CD4-positive, alpha-beta T cell (primary cell): ENCODE data around the gene IL3RA. TPM values are rescaled to one million over a fixed set of nuclear protein-coding genes. Genes with fewer than 3 reads are reported as not detected.

ENCODE experiments used
- ATAC-seq: fragments of 200-7000 bp; cut with Tn5 transposase; one replicate; pipeline ENCODE4 v1.10.0; 2022; ENCODE audit warnings: mild to moderate bottlenecking; ENCODE audit not compliant: poor library complexity
- CTCF ChIA-PET: fragments of 350-600 bp; sonication (Branson Sonifier 250); formaldehyde crosslinking; loops from one replicate; lab custom pipeline; 2021; ENCODE audit warnings: antibody characterized with exemption, inconsistent platforms; lab: Charles Lee
- POLR2A ChIA-PET: fragments of 350-600 bp; sonication (Branson Sonifier 250); formaldehyde crosslinking; loops from one replicate; lab custom pipeline; 2021; ENCODE audit warnings: antibody characterized with exemption, inconsistent platforms; lab: Charles Lee
- DNase-seq, 14 experiments: peaks; one replicate each; pipeline ENCODE4 v3.0.0-alpha.2; 2013 to 2020; ENCODE audit warnings: mixed read lengths in 2 of 14
- H3K27ac ChIP-seq, 2 donors: one replicate each; pipeline versions ENCODE4 v1.5.1 to v1.7.0; 2013; ENCODE audit warnings: low read length in 2 of 2, low read depth in 1 of 2, mild to moderate bottlenecking in 1 of 2
- H3K27me3 ChIP-seq, 2 experiments: 1 replicate in 1 of 2; 2 replicates in 1 of 2; pipeline versions ENCODE4 v1.6.1 to v1.7.0; 2013; ENCODE audit warnings: low read length in 2 of 2, control low read depth in 1 of 2, mild to moderate bottlenecking in 1 of 2, moderate library complexity in 1 of 2; ENCODE audit not compliant: insufficient read depth in 2 of 2, control insufficient read depth in 1 of 2
- H3K36me3 ChIP-seq: one replicate; pipeline ENCODE4 v1.6.1; 2013; ENCODE audit warnings: low read length, control low read depth; ENCODE audit not compliant: insufficient read depth
- H3K4me1 ChIP-seq: one replicate; pipeline ENCODE4 v1.6.1; 2013; ENCODE audit warnings: low read length, control low read depth; ENCODE audit not compliant: insufficient read depth
- H3K4me3 ChIP-seq: one replicate; pipeline ENCODE4 v1.5.1; 2013; ENCODE audit warnings: mild to moderate bottlenecking, low read length, moderate library complexity
- H3K9me3 ChIP-seq, 2 experiments: 1 replicate in 1 of 2; 2 replicates in 1 of 2; pipeline versions ENCODE4 v1.6.1 to v1.7.0; 2013; ENCODE audit warnings: low read length in 2 of 2, mild to moderate bottlenecking in 2 of 2, control low read depth in 1 of 2, moderate library complexity in 1 of 2; ENCODE audit not compliant: control insufficient read depth in 1 of 2, insufficient read depth in 1 of 2
- H3K27ac Mint-ChIP-seq: one replicate; pipeline ENCODE4 v1.8.0; 2020; ENCODE audit warnings: mixed read lengths
- H3K27me3 Mint-ChIP-seq: one replicate; pipeline ENCODE4 v1.8.0; 2021; ENCODE audit warnings: mixed read lengths
- H3K36me3 Mint-ChIP-seq: one replicate; pipeline ENCODE4 v1.8.0; 2021; ENCODE audit warnings: low read depth, mixed read lengths
- H3K4me1 Mint-ChIP-seq: one replicate; pipeline ENCODE4 v1.8.0; 2021; ENCODE audit warnings: low read depth, mixed read lengths
- H3K4me3 Mint-ChIP-seq: one replicate; pipeline ENCODE4 v1.8.0; 2020; ENCODE audit warnings: mild to moderate bottlenecking, mixed read lengths
- H3K9me3 Mint-ChIP-seq: one replicate; pipeline ENCODE4 v1.8.0; 2020; ENCODE audit warnings: mixed read lengths
- CTCF ChIP-seq: fragments of 200-600 bp; IDR thresholded peaks from one replicate; pipeline ENCODE4 v1.8.0; 2022; ENCODE audit warnings: antibody characterized with exemption, mild to moderate bottlenecking
- intact Hi-C, 2 experiments: fragments of 100-400 bp; cut with DNase I in 1 of 2; cut with micrococcal nuclease in 1 of 2; formaldehyde crosslinking; loops; one replicate each; pipeline versions ENCODE4 v1.15.1 to v1.9.0; 2023 to 2025; cut with DNase I, micrococcal nuclease
- total RNA-seq, 174 experiments: library from RNA in 2 of 174; stranded (reverse) in 2 of 174; gene quantifications; one replicate each; pipeline ENCODE4 v1.2.3 and lab custom pipeline; 2021 to 2026

The IL3RA gene
- total RNA-seq, 2 experiments from 2014 or later: 0.45 to 0.49 TPM

- peak; percentile 63 for TF ChIP-seq CTCF
- Histone ChIP-seq H3K36me3 (no peaks in the 10 kb centered on the region), H3K4me3 (no peak overlapping the region), H3K4me1 (peaks cover 8% of the 10 kb centered on the region), H3K9me3 (no peaks in the 10 kb centered on the region), H3K27ac (no peak overlapping the region), H3K27me3 (peaks cover 2 to 4% of the 10 kb centered on the region in 2 experiments)
- H3K36me3 Mint-ChIP-seq: no peaks in the 10 kb centered on the region
- H3K4me1 Mint-ChIP-seq: peaks cover 5% of the 10 kb centered on the region
- no peak overlapping the region for H3K4me3 Mint-ChIP-seq
- no peaks in the 10 kb centered on the region for H3K9me3 Mint-ChIP-seq
- peaks cover 13% of the 10 kb centered on the region for H3K27me3 Mint-ChIP-seq
- CTCF ChIA-PET: no interaction called here
- peak; percentile 18 to 77 (median 38) for DNase-seq
- POLR2A ChIA-PET: no interaction called here
- peak; percentile 57 for ATAC-seq
- no peak overlapping the region for H3K27ac Mint-ChIP-seq
- intact Hi-C loops: loop anchor here (1.0 to 2.0 kb wide), 2 partner anchors 1269 to 1270 kb away; no protein-coding TSS in a partner anchor
Measured at GRCh38 chrX:1323315-1323714, 13.3 kb upstream of the IL3RA start.

- H3K27me3 Mint-ChIP-seq: peaks cover 10% of the 10 kb centered on the region
- H3K27ac Mint-ChIP-seq: no peak overlapping the region
- H3K9me3 ChIP-seq: no peaks in the 10 kb centered on the region
- H3K4me1 ChIP-seq: peaks cover 8% of the 10 kb centered on the region
- H3K9me3 Mint-ChIP-seq: no peaks in the 10 kb centered on the region
- no peak for TF ChIP-seq CTCF
- intact Hi-C loops: no loop called here
- peaks cover 5% of the 10 kb centered on the region for H3K4me1 Mint-ChIP-seq
- peaks cover 2 to 4% of the 10 kb centered on the region in 2 experiments for H3K27me3 ChIP-seq
- H3K27ac ChIP-seq: no peak overlapping the region
- no peaks in the 10 kb centered on the region for H3K36me3 ChIP-seq
- ATAC-seq (no peak), DNase-seq (no peak)
- ChIA-PET POLR2A (no interaction called here), CTCF (no interaction called here)
- H3K36me3 Mint-ChIP-seq: no peaks in the 10 kb centered on the region
- H3K4me3 ChIP-seq: no peak overlapping the region
- no peak overlapping the region for H3K4me3 Mint-ChIP-seq
Measured at GRCh38 chrX:1325515-1326116, 11.0 kb upstream of the IL3RA start.

- POLR2A ChIA-PET: no interaction called here
- peaks cover 5% of the 10 kb centered on the region for H3K4me1 Mint-ChIP-seq
- Histone ChIP-seq H3K4me3 (no peak overlapping the region), H3K36me3 (no peaks in the 10 kb centered on the region), H3K27ac (no peak overlapping the region), H3K4me1 (peaks cover 8% of the 10 kb centered on the region), H3K9me3 (no peaks in the 10 kb centered on the region), H3K27me3 (no peaks in the 10 kb centered on the region)
- ATAC-seq (no peak), DNase-seq (peak in 2 of 14 experiments; percentile 35 to 54)
- no peaks in the 10 kb centered on the region for H3K36me3 Mint-ChIP-seq
- no peak for TF ChIP-seq CTCF
- intact Hi-C loops: no loop called here
- CTCF ChIA-PET: no interaction called here
- H3K4me3 Mint-ChIP-seq: no peak overlapping the region
- no peak overlapping the region for H3K27ac Mint-ChIP-seq
- peaks cover 10% of the 10 kb centered on the region for H3K27me3 Mint-ChIP-seq
- no peaks in the 10 kb centered on the region for H3K9me3 Mint-ChIP-seq
Measured at GRCh38 chrX:1327651-1328304, 8.8 kb upstream of the IL3RA start.
